Keratinocyte (primary cell): ENCODE data around the gene SC5D.

Experiments
- CTCF ChIP-seq, 3 experiments: IDR thresholded peaks in 1 of 3; conservative IDR thresholded peaks in 1 of 3; optimal IDR thresholded peaks in 1 of 3; 2 replicates in 2 of 3; 3 replicates in 1 of 3; pipeline versions ENCODE3 to v1.5.1; 2011; ENCODE audit warnings: low read length in 3 of 3, mild to moderate bottlenecking in 3 of 3, moderate library complexity in 2 of 3, control low read depth in 1 of 3, inconsistent platforms in 1 of 3; ENCODE audit not compliant: insufficient read depth in 2 of 3; ENCODE audit errors: extremely low read depth in 1 of 3
- EZH2 ChIP-seq: IDR thresholded peaks from one replicate; pipeline ENCODE4 v1.6.1; 2012; ENCODE audit warnings: inconsistent platforms, mild to moderate bottlenecking, low read length, moderate library complexity

GRCh38 chr11:121348220-121348875 is 55.8 kb downstream of the SC5D start:
- TF ChIP-seq CTCF (optimal IDR thresholded peaks at IDR 0.05 in 1 of 3, IDR thresholded peaks at IDR 0.05 in 1 of 3, conservative IDR thresholded peaks at IDR 0.05 in 1 of 3; ENCODE audit: extremely low read depth in 1 of 3, insufficient read depth in 2 of 3, low read length in 3 of 3) (no peak), EZH2 (no peak)
